A673 (cell line): ENCODE data around the gene ZDHHC6. TPM values are rescaled to one million over a fixed set of nuclear protein-coding genes. Genes with fewer than 3 reads are reported as not detected.

ENCODE experiments used
- BruUV-seq: library from RNA; stranded (reverse); fragments of 400-500 nt; replicated peaks from 2 replicates; lab custom pipeline; 2021; lab: Mats Ljungman, UMichigan
- CTCF ChIA-PET: fragments of 300-600 bp; sonication (Branson Sonifier 250); formaldehyde crosslinking; loops from one replicate; lab custom pipeline; 2022; ENCODE audit warnings: antibody characterized with exemption; lab: Charles Lee
- POLR2A ChIA-PET: fragments of 300-600 bp; sonication (Branson Sonifier 250); formaldehyde crosslinking; loops from one replicate; lab custom pipeline; 2022; ENCODE audit warnings: antibody characterized with exemption; ENCODE audit not compliant: low non-redundant PET; lab: Charles Lee
- DNase-seq: peaks from one replicate; pipeline ENCODE4 v3.0.0-alpha.2; 2015; ENCODE audit warnings: low spot score
- H3K27ac ChIP-seq: fragments of 200-600 bp; sonication (generic); 2 replicates; pipeline ENCODE4 v1.5.1; 2016; ENCODE audit warnings: mixed run types, low read depth, mild to moderate bottlenecking, mixed read lengths, antibody characterized with exemption, low read length; ENCODE audit not compliant: poor library complexity, severe bottlenecking
- H3K27me3 ChIP-seq: fragments of 200-600 bp; sonication (generic); replicated peaks from 2 replicates; pipeline ENCODE4 v1.6.1; 2017; ENCODE audit warnings: mixed run types, low read depth, mild to moderate bottlenecking, mixed read lengths, antibody characterized with exemption, low read length; ENCODE audit not compliant: insufficient read depth, poor library complexity
- H3K36me3 ChIP-seq: fragments of 200-600 bp; sonication (generic); 2 replicates; pipeline ENCODE4 v1.6.1; 2016; ENCODE audit warnings: mixed run types, mild to moderate bottlenecking, mixed read lengths, antibody characterized with exemption, low read length; ENCODE audit not compliant: insufficient read depth, poor library complexity, severe bottlenecking
- H3K4me1 ChIP-seq: fragments of 200-600 bp; sonication (generic); 2 replicates; pipeline ENCODE4 v1.6.1; 2017; ENCODE audit warnings: mixed run types, mild to moderate bottlenecking, mixed read lengths, antibody characterized with exemption, low read length; ENCODE audit not compliant: insufficient read depth, poor library complexity, severe bottlenecking
- H3K4me3 ChIP-seq: fragments of 200-600 bp; sonication (generic); 2 replicates; pipeline ENCODE4 v1.5.1; 2016; ENCODE audit warnings: low read depth, mixed run types, mild to moderate bottlenecking, mixed read lengths, low read length; ENCODE audit not compliant: poor library complexity, severe bottlenecking
- H3K9me3 ChIP-seq: fragments of 200-600 bp; sonication (generic); 2 replicates; pipeline ENCODE4 v1.6.1; 2016; ENCODE audit warnings: mixed run types, low read depth, mild to moderate bottlenecking, mixed read lengths, antibody characterized with exemption, low read length; ENCODE audit not compliant: poor library complexity, severe bottlenecking
- EZH2 ChIP-seq: fragments of 200-600 bp; sonication (generic); IDR thresholded peaks from 2 replicates; pipeline ENCODE4 v1.6.1; 2017; ENCODE audit warnings: borderline replicate concordance, low read depth, mild to moderate bottlenecking, mixed read lengths, antibody characterized with exemption, low read length; ENCODE audit not compliant: poor library complexity, severe bottlenecking
- intact Hi-C: fragments of 100-400 bp; cut with micrococcal nuclease; formaldehyde crosslinking; loops from one replicate; pipeline ENCODE4 v1.10.0; 2022; ENCODE audit not compliant: unreplicated experiment
- total RNA-seq: library from RNA; stranded (reverse); gene quantifications from 2 replicates; pipeline ENCODE4 v1.2.3, GENCODE V29; 2021
- TF ChIP-seq, protein P1 (sequence below): fragments of 300-800, 200-600 bp; sonication (generic); conservative IDR thresholded peaks from 2 replicates; pipeline ENCODE4 v1.5.1; 2017; ENCODE audit warnings: low read depth, mild to moderate bottlenecking, antibody characterized with exemption, low read length, moderate library complexity, mixed read lengths

The ZDHHC6 gene
- total RNA-seq, 1 experiment from 2014 or later: 38.8 TPM

GRCh38 chr10:112395809-112396530 is 50.7 kb downstream of the ZDHHC6 start:
- no peak overlapping the region for H3K4me3 ChIP-seq
- H3K4me1 ChIP-seq: no peaks in the 10 kb centered on the region
- no peak for TF ChIP-seq EZH2
- TF ChIP-seq, protein P1, sequence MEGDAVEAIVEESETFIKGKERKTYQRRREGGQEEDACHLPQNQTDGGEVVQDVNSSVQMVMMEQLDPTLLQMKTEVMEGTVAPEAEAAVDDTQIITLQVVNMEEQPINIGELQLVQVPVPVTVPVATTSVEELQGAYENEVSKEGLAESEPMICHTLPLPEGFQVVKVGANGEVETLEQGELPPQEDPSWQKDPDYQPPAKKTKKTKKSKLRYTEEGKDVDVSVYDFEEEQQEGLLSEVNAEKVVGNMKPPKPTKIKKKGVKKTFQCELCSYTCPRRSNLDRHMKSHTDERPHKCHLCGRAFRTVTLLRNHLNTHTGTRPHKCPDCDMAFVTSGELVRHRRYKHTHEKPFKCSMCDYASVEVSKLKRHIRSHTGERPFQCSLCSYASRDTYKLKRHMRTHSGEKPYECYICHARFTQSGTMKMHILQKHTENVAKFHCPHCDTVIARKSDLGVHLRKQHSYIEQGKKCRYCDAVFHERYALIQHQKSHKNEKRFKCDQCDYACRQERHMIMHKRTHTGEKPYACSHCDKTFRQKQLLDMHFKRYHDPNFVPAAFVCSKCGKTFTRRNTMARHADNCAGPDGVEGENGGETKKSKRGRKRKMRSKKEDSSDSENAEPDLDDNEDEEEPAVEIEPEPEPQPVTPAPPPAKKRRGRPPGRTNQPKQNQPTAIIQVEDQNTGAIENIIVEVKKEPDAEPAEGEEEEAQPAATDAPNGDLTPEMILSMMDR: no peak
- ChIA-PET POLR2A (no interaction called here), CTCF (no interaction called here)
- no peaks in the 10 kb centered on the region for H3K9me3 ChIP-seq
- no peaks in the 10 kb centered on the region for H3K36me3 ChIP-seq
- BruUV-seq: no TSS peak
- intact Hi-C loops: no loop called here
- no peak for DNase-seq
- no peak overlapping the region for H3K27ac ChIP-seq
- no peaks in the 10 kb centered on the region for H3K27me3 ChIP-seq

GRCh38 chr10:112394475-112394875 is 52.2 kb downstream of the ZDHHC6 start:
- BruUV-seq: no TSS peak
- no peaks in the 10 kb centered on the region for H3K27me3 ChIP-seq
- H3K9me3 ChIP-seq: no peaks in the 10 kb centered on the region
- H3K27ac ChIP-seq: no peak overlapping the region
- H3K4me3 ChIP-seq: no peak overlapping the region
- no peaks in the 10 kb centered on the region for H3K36me3 ChIP-seq
- intact Hi-C loops: no loop called here
- POLR2A ChIA-PET: no interaction called here
- TF ChIP-seq EZH2: no peak
- TF ChIP-seq, protein P1: no peak
- no peak for DNase-seq
- H3K4me1 ChIP-seq: peaks cover 9% of the 10 kb centered on the region
- CTCF ChIA-PET: no interaction called here

DNA sequence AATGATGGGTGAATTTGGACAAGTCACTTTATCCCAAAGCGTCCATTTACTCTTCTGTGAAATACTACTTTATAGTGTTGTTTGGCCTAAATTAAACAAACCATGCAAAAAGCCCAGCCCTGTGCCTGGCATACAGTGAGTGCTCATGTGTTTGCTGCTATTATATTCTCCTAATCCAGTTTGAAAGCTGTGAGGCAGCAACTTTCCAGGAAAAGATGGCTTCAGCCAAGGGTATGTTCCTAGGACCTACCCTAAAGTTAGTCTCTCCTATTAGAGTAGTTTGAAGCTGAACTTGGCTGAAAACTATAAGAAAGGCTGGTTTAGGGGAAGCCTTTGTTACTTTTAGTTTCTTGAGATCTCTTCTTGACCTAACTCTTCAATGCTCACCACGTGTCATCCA is 52.9 kb downstream of the ZDHHC6 start:
- no peak for DNase-seq
- Histone ChIP-seq H3K27ac (no peak overlapping the region), H3K9me3 (no peaks in the 10 kb centered on the region), H3K4me3 (no peak overlapping the region), H3K27me3 (no peaks in the 10 kb centered on the region), H3K36me3 (no peaks in the 10 kb centered on the region), H3K4me1 (peaks cover 12% of the 10 kb centered on the region)
- POLR2A ChIA-PET: no interaction called here
- no TSS peak for BruUV-seq
- intact Hi-C loops: no loop called here
- TF ChIP-seq, protein P1: no peak
- TF ChIP-seq EZH2: no peak
- CTCF ChIA-PET: no interaction called here
